ENCODE results near the gene RHEX. TPM values are rescaled to one million over a fixed set of nuclear protein-coding genes. Genes with fewer than 3 reads are reported as not detected.

The RHEX gene
- total and polyA plus RNA-seq, 2 donors (not counting 1 experiment from before 2014, with no cell fraction given): 1.8 to 12.8 TPM

DNA sequence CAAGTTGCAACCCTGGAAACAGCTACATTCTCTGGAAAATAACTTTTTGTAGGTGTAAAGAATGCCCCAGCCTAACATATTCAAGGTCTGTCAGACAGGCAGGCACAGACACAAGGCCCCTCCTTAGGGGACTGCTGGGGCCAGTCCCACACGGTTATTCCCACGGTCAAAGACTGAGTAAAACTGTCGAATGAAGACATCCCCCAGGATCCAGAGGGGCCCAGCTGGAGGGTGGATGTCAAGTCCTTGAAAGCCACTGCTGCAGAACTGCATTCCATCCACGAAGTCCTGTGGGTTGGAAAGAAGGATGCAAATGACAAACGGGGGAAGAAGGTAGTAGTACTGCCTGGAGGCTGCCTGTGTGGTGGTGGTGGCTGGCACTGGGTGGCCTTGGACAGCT is 42.9 kb upstream of the RHEX start:
- TF ChIP-seq EZH2 (IDR thresholded peaks at IDR 0.05; ENCODE audit: borderline replicate concordance, insufficient read depth, low read depth, low read length, poor library complexity, severe bottlenecking): no peak
- TF ChIP-seq, protein P1, sequence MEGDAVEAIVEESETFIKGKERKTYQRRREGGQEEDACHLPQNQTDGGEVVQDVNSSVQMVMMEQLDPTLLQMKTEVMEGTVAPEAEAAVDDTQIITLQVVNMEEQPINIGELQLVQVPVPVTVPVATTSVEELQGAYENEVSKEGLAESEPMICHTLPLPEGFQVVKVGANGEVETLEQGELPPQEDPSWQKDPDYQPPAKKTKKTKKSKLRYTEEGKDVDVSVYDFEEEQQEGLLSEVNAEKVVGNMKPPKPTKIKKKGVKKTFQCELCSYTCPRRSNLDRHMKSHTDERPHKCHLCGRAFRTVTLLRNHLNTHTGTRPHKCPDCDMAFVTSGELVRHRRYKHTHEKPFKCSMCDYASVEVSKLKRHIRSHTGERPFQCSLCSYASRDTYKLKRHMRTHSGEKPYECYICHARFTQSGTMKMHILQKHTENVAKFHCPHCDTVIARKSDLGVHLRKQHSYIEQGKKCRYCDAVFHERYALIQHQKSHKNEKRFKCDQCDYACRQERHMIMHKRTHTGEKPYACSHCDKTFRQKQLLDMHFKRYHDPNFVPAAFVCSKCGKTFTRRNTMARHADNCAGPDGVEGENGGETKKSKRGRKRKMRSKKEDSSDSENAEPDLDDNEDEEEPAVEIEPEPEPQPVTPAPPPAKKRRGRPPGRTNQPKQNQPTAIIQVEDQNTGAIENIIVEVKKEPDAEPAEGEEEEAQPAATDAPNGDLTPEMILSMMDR (IDR thresholded peaks at IDR 0.05): no peak
- peaks cover 32% of the 10 kb centered on the region for H3K4me1 Mint-ChIP-seq
- ChIA-PET CTCF (no interaction called here), POLR2A (no interaction called here)
- Histone ChIP-seq H3K36me3 (replicated peaks in 1 of 2; ENCODE audit: control extremely low read depth in 1 of 2, control insufficient read depth in 1 of 2, extremely low read depth in 1 of 2, insufficient read depth in 2 of 2, low read length in 1 of 2) (no peaks in the 10 kb centered on the region), H3K27ac (ENCODE audit: low read length in 2 of 2) (no peak overlapping the region), H3K9ac (ENCODE audit: low read length) (no peak overlapping the region), H3K4me3 (ENCODE audit: control extremely low read depth in 1 of 5, extremely low read depth in 1 of 5, insufficient read depth in 1 of 5, low read depth in 2 of 5, low read length in 4 of 5) (no peak overlapping the region), H3K4me2 (replicated peaks; ENCODE audit: low read depth, low read length, poor library complexity, severe bottlenecking) (no peak overlapping the region), H4K20me1 (ENCODE audit: control insufficient read depth, insufficient read depth, low read length, poor library complexity, severe bottlenecking) (no peaks in the 10 kb centered on the region), H3K27me3 (replicated peaks in 1 of 4; ENCODE audit: control extremely low read depth in 1 of 4, control insufficient read depth in 3 of 4, insufficient read depth in 4 of 4, low read length in 3 of 4) (no peaks in the 10 kb centered on the region), H3K9me3 (ENCODE audit: control extremely low read depth in 1 of 3, control insufficient read depth in 2 of 3, insufficient read depth in 1 of 3, low read length in 2 of 3) (no peaks in the 10 kb centered on the region), H2AFZ (ENCODE audit: insufficient read depth, low read depth, low read length, poor library complexity, severe bottlenecking) (no peak overlapping the region), H3K4me1 (ENCODE audit: control insufficient read depth in 2 of 2, insufficient read depth in 2 of 2, low read length in 2 of 2) (peaks cover 21 to 24% of the 10 kb centered on the region in 2 donors), H3K79me2 (ENCODE audit: control insufficient read depth, insufficient read depth, low read length) (no peaks in the 10 kb centered on the region)
- no peak overlapping the region for H3K27ac Mint-ChIP-seq
- intact Hi-C loops (cut with micrococcal nuclease): no loop called here
- no peaks in the 10 kb centered on the region for H3K27me3 Mint-ChIP-seq
- WGBS (ENCODE audit: insufficient coverage): 93% methylated on average over 5 of the region's 5 CpGs
- no peak overlapping the region for H3K4me3 Mint-ChIP-seq
- H3K9me3 Mint-ChIP-seq (ENCODE audit: insufficient read depth): no peaks in the 10 kb centered on the region
- ATAC-seq (ENCODE audit: low read depth) (no peak), DNase-seq (no peak)

DNA sequence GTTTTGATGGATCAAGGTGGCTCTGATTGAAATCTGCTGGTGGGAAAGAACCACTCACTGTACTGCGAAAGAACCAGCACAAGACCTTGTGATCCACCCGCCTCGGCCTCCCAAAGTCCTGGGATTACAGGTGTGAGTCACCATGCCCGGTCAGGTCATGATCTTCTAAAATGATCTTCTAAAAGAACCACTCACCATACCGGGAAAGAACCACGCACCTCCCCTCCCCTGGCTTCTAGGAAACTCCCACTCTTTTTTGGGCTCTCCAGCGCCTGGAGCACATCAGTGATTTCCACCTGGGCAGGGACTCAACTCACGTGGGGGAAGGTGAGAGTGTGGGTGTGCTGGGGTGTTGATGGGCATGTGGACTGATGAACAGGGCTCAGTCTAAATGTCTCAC is 41.9 kb upstream of the RHEX start:
- H3K9me3 Mint-ChIP-seq (ENCODE audit: insufficient read depth): no peaks in the 10 kb centered on the region
- no peak overlapping the region for H3K27ac ChIP-seq (ENCODE audit: low read length in 2 of 2)
- POLR2A ChIA-PET: interaction anchor here (0.6 kb wide), 1 partner anchor 12 kb away, joined by 4 read pairs; no protein-coding TSS in a partner anchor
- no peak overlapping the region for H3K9ac ChIP-seq (ENCODE audit: low read length)
- no peak overlapping the region for H2AFZ ChIP-seq (ENCODE audit: insufficient read depth, low read depth, low read length, poor library complexity, severe bottlenecking)
- WGBS (ENCODE audit: insufficient coverage): 91% methylated on average over 5 of the region's 8 CpGs
- TF ChIP-seq, protein P1 (IDR thresholded peaks at IDR 0.05): no peak
- TF ChIP-seq EZH2 (IDR thresholded peaks at IDR 0.05; ENCODE audit: borderline replicate concordance, insufficient read depth, low read depth, low read length, poor library complexity, severe bottlenecking): no peak
- H3K27ac Mint-ChIP-seq: no peak overlapping the region
- peaks cover 32% of the 10 kb centered on the region for H3K4me1 Mint-ChIP-seq
- no peak overlapping the region for H3K4me2 ChIP-seq (replicated peaks; ENCODE audit: low read depth, low read length, poor library complexity, severe bottlenecking)
- CTCF ChIA-PET: interaction anchor here (1.2 to 1.8 kb wide), 5 partner anchors 20 to 95 kb away, joined by 4 to 7 read pairs (median 5); no protein-coding TSS in a partner anchor
- H3K36me3 ChIP-seq (replicated peaks in 1 of 2; ENCODE audit: control extremely low read depth in 1 of 2, control insufficient read depth in 1 of 2, extremely low read depth in 1 of 2, insufficient read depth in 2 of 2, low read length in 1 of 2): no peaks in the 10 kb centered on the region
- H4K20me1 ChIP-seq (ENCODE audit: control insufficient read depth, insufficient read depth, low read length, poor library complexity, severe bottlenecking): no peaks in the 10 kb centered on the region
- ATAC-seq (ENCODE audit: low read depth): no peak
- intact Hi-C loops (cut with micrococcal nuclease): no loop called here
- H3K4me1 ChIP-seq (ENCODE audit: control insufficient read depth in 2 of 2, insufficient read depth in 2 of 2, low read length in 2 of 2): peaks cover 21 to 24% of the 10 kb centered on the region in 2 donors
- no peak overlapping the region for H3K4me3 Mint-ChIP-seq
- H3K27me3 Mint-ChIP-seq: no peaks in the 10 kb centered on the region
- no peaks in the 10 kb centered on the region for H3K27me3 ChIP-seq (replicated peaks in 1 of 4; ENCODE audit: control extremely low read depth in 1 of 4, control insufficient read depth in 3 of 4, insufficient read depth in 4 of 4, low read length in 3 of 4)
- no peak for DNase-seq
- no peak overlapping the region for H3K4me3 ChIP-seq (ENCODE audit: control extremely low read depth in 1 of 5, extremely low read depth in 1 of 5, insufficient read depth in 1 of 5, low read depth in 2 of 5, low read length in 4 of 5)
- H3K79me2 ChIP-seq (ENCODE audit: control insufficient read depth, insufficient read depth, low read length): no peaks in the 10 kb centered on the region
- no peaks in the 10 kb centered on the region for H3K9me3 ChIP-seq (ENCODE audit: control extremely low read depth in 1 of 3, control insufficient read depth in 2 of 3, insufficient read depth in 1 of 3, low read length in 2 of 3)
